Measurements from ENCODE around the gene CUL3.
"Not testable (repeated sequence)": the region's sequence is repeated elsewhere in the genome, so short reads cannot be mapped to it uniquely, and the experiment has no call there.

Gene CUL3

DNA sequence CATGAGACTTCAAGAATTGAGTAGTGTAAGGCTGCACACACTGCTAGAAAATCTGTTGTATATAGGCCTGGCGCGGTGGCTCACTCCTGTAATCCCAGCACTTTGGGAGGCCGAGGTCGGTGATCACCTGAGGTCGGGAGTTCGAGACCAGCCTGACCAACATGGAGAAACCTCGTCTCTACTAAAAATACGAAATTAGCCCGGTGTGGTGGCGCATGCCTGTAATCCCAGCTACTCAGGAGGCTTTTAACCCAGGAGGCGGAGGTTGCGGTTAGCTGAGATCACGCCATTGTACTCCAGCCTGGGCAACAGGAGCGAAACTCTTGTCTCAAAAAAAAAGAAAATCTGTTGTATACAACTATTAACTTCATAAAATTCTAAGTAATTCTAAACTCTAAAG lies 2.1 kb downstream of the CUL3 start:
- not testable (repeated sequence) for DNase-seq (ENCODE audit: low read depth in 4 of 4, low spot score in 1 of 4)

DNA sequence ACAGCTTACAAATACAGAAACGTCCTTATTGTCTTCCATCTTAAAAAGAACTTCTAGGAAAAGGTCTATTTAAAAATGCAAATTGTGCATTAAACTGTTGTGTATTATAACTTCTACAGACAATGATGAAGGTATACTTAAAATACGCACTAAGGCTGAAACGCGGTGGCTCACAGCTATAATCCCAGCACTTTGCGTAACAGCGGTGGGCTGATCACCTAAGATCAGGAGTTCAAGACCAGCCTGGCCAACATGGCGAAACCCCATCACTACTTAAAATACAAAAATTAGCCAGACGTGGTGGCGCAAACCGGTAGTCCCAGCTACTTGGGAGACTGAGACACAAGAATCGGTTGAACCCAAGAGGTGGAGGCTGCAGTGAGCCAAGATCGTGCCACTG lies 4.9 kb downstream of the CUL3 start:
- DNase-seq (ENCODE audit: low read depth in 4 of 4, low spot score in 1 of 4): no peak

DNA sequence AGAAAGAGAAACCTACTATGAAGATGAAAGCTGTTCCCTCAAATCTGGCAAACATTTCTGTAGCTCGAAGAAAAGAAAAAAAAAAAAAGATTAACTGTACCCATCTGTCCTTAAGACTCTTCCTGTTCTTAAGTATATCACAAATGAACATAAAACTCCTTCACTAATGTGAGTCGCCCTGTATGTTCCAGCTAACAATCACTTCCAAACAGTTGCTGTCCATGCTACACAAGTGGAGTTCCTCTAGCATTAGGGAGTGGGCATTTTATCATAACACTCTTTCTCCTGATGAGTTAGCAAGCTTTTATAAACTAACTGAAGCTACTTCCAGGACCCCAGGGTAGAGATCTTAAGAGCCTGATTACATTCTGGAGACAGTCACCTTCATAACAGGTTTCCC lies 5.8 kb downstream of the CUL3 start:
- DNase-seq (ENCODE audit: low read depth in 4 of 4, low spot score in 1 of 4): no peak

DNA sequence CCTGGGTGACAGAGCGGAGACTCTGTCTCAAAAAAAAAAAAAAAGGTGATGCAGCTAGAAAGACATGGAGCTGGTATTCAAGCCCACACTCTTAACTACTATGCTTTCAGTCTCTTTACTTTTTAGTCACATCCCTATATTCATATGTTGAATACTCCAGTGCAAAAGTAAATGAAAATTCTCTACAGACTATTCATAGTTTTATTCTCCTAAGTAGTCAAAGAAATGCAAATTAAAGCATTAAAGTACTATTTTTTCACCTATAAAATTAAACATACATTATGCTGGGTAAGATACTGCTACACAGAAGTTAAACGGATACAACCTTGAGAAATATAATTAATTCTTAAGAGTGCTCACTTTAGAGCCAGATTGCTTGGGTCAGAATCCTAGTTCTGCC lies 7.6 kb downstream of the CUL3 start:
- no peak for DNase-seq (ENCODE audit: low read depth in 4 of 4, low spot score in 1 of 4)

DNA sequence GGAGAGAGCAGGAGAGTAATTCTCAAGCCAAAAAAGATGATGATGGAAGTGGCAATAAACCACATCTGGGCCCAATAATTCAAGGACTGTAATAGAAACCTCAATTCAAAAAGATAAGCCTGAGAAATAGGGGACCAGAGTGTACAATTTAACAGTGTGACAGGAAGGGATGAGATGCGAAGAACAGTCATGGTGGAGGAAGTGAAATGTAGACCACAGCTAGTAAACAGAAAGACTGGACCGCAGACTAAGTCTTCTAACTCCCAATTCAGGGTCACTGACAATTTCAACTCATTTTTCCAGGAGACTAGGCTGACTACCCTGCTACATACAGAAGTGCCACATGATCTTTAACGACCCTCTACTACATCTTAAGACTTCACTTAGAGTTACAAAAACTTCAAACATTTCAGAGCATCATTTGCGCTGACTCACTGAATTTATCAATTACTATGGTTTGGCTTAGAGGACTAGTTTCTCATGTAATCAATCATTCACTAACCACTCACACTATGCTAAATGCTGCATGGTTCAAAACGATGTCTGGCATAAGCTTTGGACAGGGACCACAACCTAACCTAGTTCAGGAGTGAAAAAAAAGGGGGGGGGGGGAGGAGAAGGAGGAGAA lies 9.0 kb downstream of the CUL3 start:
- no peak for DNase-seq (ENCODE audit: low read depth in 4 of 4, low spot score in 1 of 4)

GRCh38 chr2:224574423-224575084 lies 10.6 kb downstream of the CUL3 start:
- no peak for DNase-seq (ENCODE audit: low read depth in 4 of 4, low spot score in 1 of 4)

GRCh38 chr2:224573724-224574123 lies 11.4 kb downstream of the CUL3 start:
- no peak for DNase-seq (ENCODE audit: low read depth in 4 of 4, low spot score in 1 of 4)

DNA sequence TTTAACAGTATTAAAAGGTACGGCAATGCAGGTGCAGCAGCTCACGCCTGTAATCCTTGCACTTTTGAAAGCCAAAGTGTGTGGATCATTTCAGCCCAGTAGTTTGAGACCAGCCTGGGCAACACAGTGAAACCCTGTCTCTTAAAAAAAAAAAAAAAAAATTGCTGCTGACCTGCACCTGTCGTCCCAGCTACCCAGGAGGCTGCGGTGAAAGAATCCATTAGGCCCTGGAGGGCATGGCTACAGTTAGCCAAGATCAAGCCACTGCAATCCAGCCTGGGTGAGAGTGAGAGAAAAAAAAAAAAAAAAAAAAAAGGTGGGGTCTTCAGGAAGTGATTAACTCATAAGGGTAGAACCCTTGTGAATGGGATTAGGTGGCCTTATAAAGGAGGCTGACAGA lies 12.8 kb downstream of the CUL3 start:
- DNase-seq (ENCODE audit: low read depth in 4 of 4, low spot score in 1 of 4): no peak

DNA sequence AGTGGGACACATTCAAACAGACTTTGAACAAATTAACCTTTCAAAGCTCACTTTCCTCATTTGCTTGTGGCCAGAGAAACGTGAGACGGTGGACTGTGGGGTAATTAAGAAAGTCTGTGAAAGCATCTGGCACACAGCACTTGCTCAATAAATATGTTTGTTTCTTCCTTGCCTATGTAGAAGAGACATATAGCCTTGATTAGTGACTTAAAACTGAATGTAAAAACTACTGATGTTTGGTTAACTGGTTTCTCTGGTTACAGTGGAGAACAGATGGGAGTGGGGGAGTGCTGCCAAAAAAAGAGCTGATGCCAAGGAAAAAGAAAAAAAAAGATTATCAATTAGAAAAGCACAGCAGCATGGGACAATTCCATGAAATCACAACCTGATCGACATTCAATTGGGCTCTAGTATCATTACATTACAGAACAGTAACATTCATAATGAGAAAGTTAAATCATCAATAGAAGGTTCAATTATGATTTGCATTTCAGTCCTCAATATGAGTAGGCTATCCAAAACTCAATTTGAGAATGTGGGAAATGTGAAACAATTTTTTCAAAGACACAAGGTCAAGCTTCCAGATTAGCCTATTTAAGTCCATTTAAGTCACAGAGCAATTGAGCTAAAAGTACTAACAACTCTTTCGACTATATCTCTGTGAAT lies 14.7 kb downstream of the CUL3 start:
- DNase-seq (ENCODE audit: low read depth in 4 of 4, low spot score in 1 of 4): no peak

DNA sequence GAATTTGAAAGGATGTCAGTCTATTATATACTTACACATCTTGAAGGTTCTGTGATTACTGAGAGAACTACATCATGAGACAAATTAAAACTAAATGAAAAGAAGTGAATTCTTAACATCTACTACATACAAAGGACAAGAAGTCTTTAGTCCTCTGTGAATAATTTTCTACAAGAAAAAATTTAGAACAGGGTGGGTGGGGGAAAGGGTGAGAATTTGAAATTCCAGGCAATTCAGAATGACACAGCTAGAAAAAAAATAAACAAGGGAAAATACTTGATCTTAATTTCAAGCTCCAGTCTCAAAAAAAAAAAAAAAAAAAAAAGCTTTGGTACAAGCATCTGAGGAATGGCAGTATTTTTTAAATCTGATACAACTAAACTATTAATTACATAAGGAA lies 15.5 kb downstream of the CUL3 start:
- no peak for DNase-seq (ENCODE audit: low read depth in 4 of 4, low spot score in 1 of 4)

- no peak for DNase-seq (ENCODE audit: low read depth in 4 of 4, low spot score in 1 of 4)
Measured at GRCh38 chr2:224565452-224566035, 19.6 kb downstream of the CUL3 start.

GRCh38 chr2:224563537-224563936 lies 21.6 kb downstream of the CUL3 start:
- DNase-seq (ENCODE audit: low read depth in 4 of 4, low spot score in 1 of 4): no peak

DNA sequence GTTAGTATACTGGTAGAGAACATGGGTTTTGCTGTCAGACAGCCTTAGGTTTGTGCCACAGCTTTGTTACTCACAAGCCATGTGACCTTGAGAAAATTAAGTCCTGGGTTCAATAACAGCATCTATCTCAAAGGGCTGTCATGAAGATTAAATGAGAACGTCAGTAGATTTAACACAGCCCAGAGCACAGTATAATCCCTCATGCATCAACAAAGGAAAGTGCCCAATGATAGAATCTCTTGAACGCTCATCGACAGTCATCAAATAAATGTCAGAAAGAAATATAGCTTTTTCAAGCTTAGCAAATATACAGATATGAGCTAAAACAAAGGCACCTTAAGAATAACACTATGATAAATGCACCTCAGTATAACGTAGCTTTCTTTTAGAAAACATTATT lies 22.3 kb downstream of the CUL3 start:
- DNase-seq (ENCODE audit: low read depth in 4 of 4, low spot score in 1 of 4): no peak

DNA sequence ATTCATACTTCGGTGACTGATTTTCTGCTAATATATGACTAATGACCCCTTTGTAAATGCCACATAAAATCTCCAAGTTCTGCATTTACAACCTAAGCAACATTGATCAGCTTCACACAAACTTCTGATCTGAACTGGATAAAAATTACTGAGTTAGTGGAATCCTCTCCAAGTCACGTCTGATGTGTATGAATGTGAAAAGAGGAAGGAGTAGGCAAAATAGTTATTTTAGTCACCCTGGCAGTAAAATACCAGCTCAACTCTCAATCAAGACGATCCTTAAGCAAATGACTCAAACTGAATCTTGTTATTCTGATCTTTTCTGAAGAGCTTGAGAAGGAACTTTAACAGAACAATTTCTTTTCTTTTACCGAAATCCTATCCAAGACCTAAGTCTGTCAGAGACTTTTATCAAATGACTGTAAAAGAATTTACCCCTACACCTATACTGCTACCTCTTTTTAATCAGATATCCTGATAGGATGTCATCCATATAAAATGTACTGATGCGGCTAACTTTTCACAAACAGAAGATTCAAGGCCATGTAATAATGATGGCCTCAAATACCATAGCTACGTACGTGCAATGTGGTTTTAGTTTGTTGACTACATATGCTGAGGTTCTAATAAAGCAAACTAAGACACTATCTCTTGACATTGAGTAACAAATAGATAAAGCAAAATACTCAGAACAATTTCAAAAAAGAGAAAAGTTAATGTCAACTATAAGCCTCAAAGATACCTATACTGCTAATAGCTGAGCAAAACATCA lies 23.7 kb downstream of the CUL3 start:
- no peak for DNase-seq (ENCODE audit: low read depth in 4 of 4, low spot score in 1 of 4)

DNA sequence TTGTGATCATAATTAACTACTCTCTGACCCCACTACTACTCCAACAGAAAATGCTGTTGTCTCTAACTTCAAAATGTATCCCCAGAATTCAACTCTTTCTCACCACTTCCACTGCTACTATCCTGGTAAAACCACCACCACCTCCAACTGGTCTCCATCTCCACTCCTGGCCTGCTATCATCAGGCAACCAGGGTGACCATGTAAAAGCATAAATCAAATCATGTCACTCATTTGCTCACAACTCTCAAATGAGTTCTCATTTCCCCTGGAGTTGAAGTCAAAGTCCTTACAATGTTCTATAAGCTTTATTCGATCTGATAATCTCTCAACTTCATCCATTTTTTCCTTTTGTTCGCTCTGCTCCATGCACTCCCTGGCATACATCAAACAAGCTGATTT lies 24.6 kb downstream of the CUL3 start:
- no peak for DNase-seq (ENCODE audit: low read depth in 4 of 4, low spot score in 1 of 4)

DNA sequence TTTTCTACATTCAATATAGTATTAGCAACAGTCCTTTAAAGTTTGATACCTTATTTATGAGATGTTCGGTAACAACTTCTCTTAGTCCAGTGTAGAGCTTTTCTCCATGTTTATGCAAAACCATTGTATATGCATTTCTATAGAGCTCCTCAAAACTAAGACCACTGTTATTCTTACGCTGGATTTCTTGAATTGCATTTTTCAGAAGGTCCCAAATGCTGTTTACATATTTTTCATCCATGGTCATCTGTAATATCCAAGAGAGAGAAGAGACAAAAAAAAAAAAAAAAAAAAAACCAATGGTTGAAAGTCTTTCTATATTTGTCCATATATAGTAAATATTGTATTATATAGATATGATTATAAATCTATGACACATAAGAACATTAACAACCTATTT lies 27.6 kb downstream of the CUL3 start:
- DNase-seq (ENCODE audit: low read depth in 4 of 4, low spot score in 1 of 4): no peak

DNA sequence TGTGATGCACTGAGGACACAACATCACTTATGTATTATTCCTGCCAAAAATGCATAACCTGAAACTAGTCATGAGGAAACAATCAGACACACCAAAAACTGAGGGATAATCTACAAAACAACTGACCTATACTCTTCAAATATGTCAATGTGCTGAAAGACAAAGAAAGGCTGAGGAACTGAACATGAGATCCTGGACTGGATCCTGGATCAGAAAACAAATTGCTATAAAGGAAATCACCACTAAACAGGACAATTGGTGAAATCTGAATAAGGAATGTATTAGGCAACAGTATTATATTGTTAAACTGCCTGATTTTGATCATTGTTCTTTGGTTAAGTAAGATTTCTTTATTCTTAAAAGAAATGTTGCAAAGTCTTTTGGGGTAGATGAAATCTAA lies 28.8 kb downstream of the CUL3 start:
- DNase-seq (ENCODE audit: low read depth in 4 of 4, low spot score in 1 of 4): no peak

GRCh38 chr2:224555823-224556366 lies 29.3 kb downstream of the CUL3 start:
- no peak for DNase-seq (ENCODE audit: low read depth in 4 of 4, low spot score in 1 of 4)

DNA sequence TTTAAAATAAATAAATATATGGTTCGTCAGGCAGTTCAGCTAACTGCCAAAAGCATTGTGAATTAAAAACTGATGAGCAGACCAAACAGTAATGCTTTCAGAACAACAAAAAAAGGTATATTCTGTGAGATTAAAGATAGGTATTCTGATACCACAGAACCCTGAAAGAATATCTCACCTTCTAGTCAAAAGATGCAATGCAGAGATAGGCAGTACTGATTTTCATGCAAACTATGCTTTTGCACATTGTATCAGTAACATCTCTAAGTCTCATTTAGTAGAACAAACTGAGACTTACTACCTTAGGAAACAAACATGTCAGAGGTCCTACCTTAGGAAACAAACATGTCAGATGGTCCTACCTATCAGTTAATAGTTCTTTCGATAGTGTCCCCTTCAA lies 32.4 kb downstream of the CUL3 start:
- no peak for DNase-seq (ENCODE audit: low read depth in 4 of 4, low spot score in 1 of 4)

- DNase-seq (ENCODE audit: low read depth in 4 of 4, low spot score in 1 of 4): no peak
Measured at GRCh38 chr2:224551693-224552092, 33.5 kb downstream of the CUL3 start.

DNA sequence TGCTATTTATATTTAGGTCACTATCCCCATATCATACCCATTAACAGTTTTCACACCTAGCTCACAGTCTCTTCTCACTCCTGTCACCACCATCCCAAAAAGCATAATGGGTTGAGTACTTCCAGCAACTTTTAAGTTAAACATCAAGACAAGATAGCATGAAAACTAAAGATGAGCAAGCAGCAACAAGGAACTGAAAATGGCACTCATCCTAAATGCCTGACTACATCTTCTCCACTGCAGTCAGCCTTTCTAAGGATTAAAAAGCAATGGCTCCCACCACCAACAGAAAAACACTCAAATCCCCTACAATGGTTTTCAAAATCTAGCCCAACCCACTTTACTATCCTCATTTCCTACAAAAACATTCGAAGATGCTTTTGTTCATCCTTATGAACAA lies 38.2 kb downstream of the CUL3 start:
- no peak for DNase-seq (ENCODE audit: low read depth in 4 of 4, low spot score in 1 of 4)

Measured in stimulated activated CD4-positive, alpha-beta T cell treated with anti-CD3 and anti-CD28 coated beads, Interleukin-1b, Interleukin-23, amount 100 ng/mL, for 24 hours (primary cell).